Hepatocyte (in vitro differentiated cells): ENCODE data around the gene RABGAP1L. TPM values are rescaled to one million over a fixed set of nuclear protein-coding genes. Genes with fewer than 3 reads are reported as not detected.

Experiments
- DNase-seq: peaks from one replicate; pipeline ENCODE4 v3.0.0-alpha.2; 2016; ENCODE audit warnings: low spot score
- H2AFZ ChIP-seq: fragments of 200-600 bp; sonication (generic); 2 replicates; pipeline ENCODE4 v1.6.0; 2016; ENCODE audit warnings: antibody characterized with exemption, mild to moderate bottlenecking
- H3K27ac ChIP-seq: fragments of 200-600 bp; sonication (generic); 2 replicates; pipeline ENCODE4 v1.5.1; 2016; ENCODE audit warnings: mild to moderate bottlenecking
- H3K27me3 ChIP-seq: fragments of 200-600 bp; sonication (generic); 2 replicates; pipeline ENCODE4 v1.6.1; 2016
- H3K36me3 ChIP-seq: fragments of 200-600 bp; sonication (generic); replicated peaks from 2 replicates; pipeline ENCODE4 v1.5.1; 2016; ENCODE audit warnings: low read depth; ENCODE audit not compliant: insufficient read depth
- H3K4me1 ChIP-seq: fragments of 200-600 bp; sonication (generic); 2 replicates; pipeline ENCODE4 v1.5.1; 2016; ENCODE audit warnings: mild to moderate bottlenecking, moderate library complexity; ENCODE audit not compliant: insufficient read depth
- H3K4me2 ChIP-seq: fragments of 200-600 bp; sonication (generic); 2 replicates; pipeline ENCODE4 v1.6.0; 2016
- H3K4me3 ChIP-seq: fragments of 200-600 bp; sonication (generic); 2 replicates; pipeline ENCODE4 v1.5.1; 2016; ENCODE audit warnings: mild to moderate bottlenecking
- H3K79me2 ChIP-seq: fragments of 200-600 bp; sonication (generic); 2 replicates; pipeline ENCODE4 v1.6.0; 2017; ENCODE audit warnings: mild to moderate bottlenecking
- H3K9me2 ChIP-seq: fragments of 200-600 bp; sonication (generic); replicated peaks from 2 replicates; pipeline ENCODE4 v1.6.0; 2017; ENCODE audit warnings: mild to moderate bottlenecking; ENCODE audit not compliant: insufficient read depth
- H3K9me3 ChIP-seq: fragments of 200-600 bp; sonication (generic); 2 replicates; pipeline ENCODE4 v1.5.1; 2016; ENCODE audit warnings: low read depth, mild to moderate bottlenecking
- H4K20me1 ChIP-seq: fragments of 200-600 bp; sonication (generic); 2 replicates; pipeline ENCODE4 v1.6.0; 2016; ENCODE audit warnings: mild to moderate bottlenecking; ENCODE audit not compliant: insufficient read depth, poor library complexity, severe bottlenecking
- EZH2 ChIP-seq: fragments of 200-600 bp; sonication (generic); IDR thresholded peaks from 2 replicates; pipeline ENCODE4 v1.6.1; 2016; ENCODE audit warnings: antibody characterized with exemption, mild to moderate bottlenecking, borderline replicate concordance
- EZH2phosphoT487 ChIP-seq: fragments of 200-600 bp; sonication (generic); IDR thresholded peaks from one replicate; pipeline ENCODE4 v1.6.1; 2018; ENCODE audit warnings: antibody characterized with exemption, mild to moderate bottlenecking, low read depth, moderate library complexity; ENCODE audit not compliant: unreplicated experiment, severe bottlenecking
- WGBS: methylation state at CpG from one replicate; pipeline ENCODE4 v1.1.6; 2016; ENCODE audit warnings: low lambda C conversion rate; ENCODE audit errors: missing lambda C conversion rate; 5-methylcytosine and 5-hydroxymethylcytosine counted together
- polyA plus RNA-seq: library from polyadenylated mRNA; unstranded; fragments of >200 nt; fragmentation: Nextera tagmentation; extraction: Ambion mirVana; gene quantifications from 2 replicates; pipeline ENCODE4 v1.2.1, GENCODE V29; 2016
- total RNA-seq: library from RNA; depleted of rRNA; stranded (reverse); fragments of >200 nt; gene quantifications from 2 replicates; pipeline ENCODE4 v1.2.3, GENCODE V29; 2014
- TF ChIP-seq, protein P1 (sequence below): fragments of 200-600 bp; sonication (generic); IDR thresholded peaks from 2 replicates; pipeline ENCODE4 v1.5.1; 2016; ENCODE audit warnings: antibody characterized with exemption, mild to moderate bottlenecking; ENCODE audit not compliant: poor library complexity

Gene RABGAP1L
- total and polyA plus RNA-seq, 2 experiments from 2014 or later, result 15.0 to 41.8 TPM

DNA sequence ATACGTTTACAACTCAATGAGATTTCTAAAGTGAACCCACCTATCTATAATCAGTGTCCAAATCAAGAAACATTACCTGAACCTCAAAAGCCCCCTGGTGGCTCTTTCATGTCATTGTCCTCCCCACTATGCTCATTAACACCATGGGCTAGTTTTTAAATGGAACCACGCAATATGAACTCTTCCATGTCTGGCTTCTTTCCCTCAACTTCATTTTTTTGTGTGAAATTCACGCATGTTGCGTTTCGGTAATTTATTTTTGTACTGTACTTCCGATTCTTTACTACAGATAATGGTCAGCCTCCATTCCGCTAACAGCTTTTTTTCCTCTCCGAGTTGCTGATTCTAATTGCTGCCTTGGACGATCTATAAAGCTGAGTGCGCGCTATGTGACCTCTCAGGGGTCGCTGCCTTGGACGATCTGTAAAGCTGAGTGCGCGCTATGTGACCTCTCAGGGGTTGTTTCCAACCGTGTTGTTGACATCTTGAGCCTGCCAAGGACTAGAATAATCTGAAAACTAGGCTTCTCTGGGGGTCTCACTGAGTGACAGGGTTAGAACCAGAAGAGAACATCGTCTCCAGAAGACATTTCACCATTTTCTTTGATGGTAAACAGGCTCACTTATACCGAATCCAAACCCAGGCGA lies 839.4 kb downstream of the RABGAP1L start:
- H3K79me2 ChIP-seq, result peaks cover 35% of the 10 kb centered on the region
- peak overlapping the region; percentile 79 for H3K4me2 ChIP-seq
- H3K27me3 ChIP-seq, result no peaks in the 10 kb centered on the region
- H2AFZ ChIP-seq, result peak overlapping the region; percentile 73
- peak overlapping the region; percentile 48 for H3K4me3 ChIP-seq
- H3K36me3 ChIP-seq, result no peaks in the 10 kb centered on the region
- peaks cover 13% of the 10 kb centered on the region for H4K20me1 ChIP-seq
- H3K27ac ChIP-seq, result peak overlapping the region; percentile 97
- peaks cover 22% of the 10 kb centered on the region for H3K4me1 ChIP-seq
- no peaks in the 10 kb centered on the region for H3K9me3 ChIP-seq
- no peak for TF ChIP-seq EZH2
- TF ChIP-seq, protein P1, sequence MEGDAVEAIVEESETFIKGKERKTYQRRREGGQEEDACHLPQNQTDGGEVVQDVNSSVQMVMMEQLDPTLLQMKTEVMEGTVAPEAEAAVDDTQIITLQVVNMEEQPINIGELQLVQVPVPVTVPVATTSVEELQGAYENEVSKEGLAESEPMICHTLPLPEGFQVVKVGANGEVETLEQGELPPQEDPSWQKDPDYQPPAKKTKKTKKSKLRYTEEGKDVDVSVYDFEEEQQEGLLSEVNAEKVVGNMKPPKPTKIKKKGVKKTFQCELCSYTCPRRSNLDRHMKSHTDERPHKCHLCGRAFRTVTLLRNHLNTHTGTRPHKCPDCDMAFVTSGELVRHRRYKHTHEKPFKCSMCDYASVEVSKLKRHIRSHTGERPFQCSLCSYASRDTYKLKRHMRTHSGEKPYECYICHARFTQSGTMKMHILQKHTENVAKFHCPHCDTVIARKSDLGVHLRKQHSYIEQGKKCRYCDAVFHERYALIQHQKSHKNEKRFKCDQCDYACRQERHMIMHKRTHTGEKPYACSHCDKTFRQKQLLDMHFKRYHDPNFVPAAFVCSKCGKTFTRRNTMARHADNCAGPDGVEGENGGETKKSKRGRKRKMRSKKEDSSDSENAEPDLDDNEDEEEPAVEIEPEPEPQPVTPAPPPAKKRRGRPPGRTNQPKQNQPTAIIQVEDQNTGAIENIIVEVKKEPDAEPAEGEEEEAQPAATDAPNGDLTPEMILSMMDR, result peak; percentile 76
- H3K9me2 ChIP-seq, result no peaks in the 10 kb centered on the region
- WGBS, result 12% methylated on average over 19 of the region's 19 CpGs
- peak; percentile 75 for DNase-seq

DNA sequence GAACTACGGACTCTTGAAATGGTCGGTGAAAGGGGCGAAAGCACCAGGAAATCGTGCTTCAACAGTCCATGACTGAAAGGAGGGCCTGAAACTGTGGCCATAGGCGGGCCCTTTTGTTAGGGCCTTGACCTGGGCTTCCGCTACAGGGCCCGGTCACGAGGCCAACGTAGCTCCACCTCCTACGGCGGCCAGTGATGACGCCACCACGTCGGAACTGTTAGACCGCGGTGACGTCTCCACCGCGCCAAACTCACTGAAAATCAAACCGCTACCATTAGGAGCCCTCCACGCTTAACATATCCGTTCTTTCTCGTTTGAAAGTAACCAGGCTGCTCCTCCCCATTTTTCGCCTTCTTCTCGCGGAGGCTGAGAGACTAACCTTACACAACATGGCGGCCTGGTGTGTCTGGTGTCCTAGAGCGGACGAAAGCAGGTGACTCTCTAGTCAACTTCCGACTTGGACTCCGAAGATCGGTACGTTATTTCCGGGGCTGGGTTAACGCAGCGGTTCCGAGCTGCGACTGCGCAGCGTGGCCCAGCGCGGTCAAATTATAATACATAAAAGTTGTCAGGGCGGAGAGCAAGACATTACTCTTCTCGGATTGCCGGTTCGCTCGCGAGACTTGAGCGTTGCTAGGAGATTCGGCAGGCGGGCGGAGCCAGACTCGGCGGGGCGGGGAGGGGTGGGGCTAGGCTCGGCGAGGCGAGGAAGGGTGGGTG lies 840.1 kb downstream of the RABGAP1L start:
- peaks cover 22% of the 10 kb centered on the region for H3K4me1 ChIP-seq
- H4K20me1 ChIP-seq, result peaks cover 14% of the 10 kb centered on the region
- TF ChIP-seq, protein P1, result no peak
- no peak for TF ChIP-seq EZH2
- no peak for TF ChIP-seq EZH2phosphoT487
- peak overlapping the region; percentile 79 for H3K4me2 ChIP-seq
- peak; percentile 99 for DNase-seq
- peak overlapping the region; percentile 48 for H3K4me3 ChIP-seq
- H2AFZ ChIP-seq, result peak overlapping the region; percentile 73
- H3K79me2 ChIP-seq, result peaks cover 42% of the 10 kb centered on the region
- H3K27ac ChIP-seq, result peak overlapping the region; percentile 97
- 1% methylated on average over 58 of the region's 58 CpGs for WGBS
- H3K27me3 ChIP-seq, result no peaks in the 10 kb centered on the region
- no peaks in the 10 kb centered on the region for H3K36me3 ChIP-seq
- no peaks in the 10 kb centered on the region for H3K9me3 ChIP-seq
- no peaks in the 10 kb centered on the region for H3K9me2 ChIP-seq

DNA sequence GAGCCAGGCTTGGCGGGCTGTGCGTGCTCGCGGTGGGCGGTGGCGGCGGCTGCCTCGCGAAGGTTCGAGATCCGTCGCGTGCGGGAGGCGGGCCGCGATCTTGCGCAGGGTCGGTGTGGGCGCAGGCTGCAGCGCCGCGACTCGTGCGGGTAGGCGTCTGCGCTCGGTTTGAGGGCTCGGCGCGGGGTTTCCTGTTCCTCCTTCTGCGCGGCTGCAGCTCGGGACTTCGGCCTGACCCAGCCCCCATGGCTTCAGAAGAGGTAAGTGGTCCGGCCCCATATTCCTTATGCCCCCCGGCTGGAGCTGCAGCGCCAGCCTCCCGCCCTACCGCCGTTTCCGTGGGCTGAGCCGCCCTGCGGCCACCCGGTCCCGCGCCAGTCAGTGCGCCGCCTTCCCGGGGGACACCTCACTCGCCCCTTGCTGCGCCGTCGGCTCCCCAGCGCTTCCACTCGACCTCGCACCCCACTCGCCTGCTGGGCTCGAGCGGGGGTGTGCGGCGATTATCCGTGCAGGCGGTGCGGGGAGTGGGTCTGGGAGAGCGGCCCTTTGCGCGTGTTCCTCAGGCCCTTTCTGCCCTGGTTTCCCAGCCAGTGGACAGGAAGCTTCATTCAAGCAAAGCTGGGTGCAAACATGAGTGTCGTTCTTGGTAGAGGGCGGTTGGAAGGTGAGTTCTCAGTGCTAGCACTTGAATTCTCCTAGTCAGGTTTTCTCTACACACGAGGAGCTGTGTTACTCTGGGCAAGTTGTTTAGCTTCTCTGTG lies 840.8 kb downstream of the RABGAP1L start, which contains the start of gene CACYBP:
Gene CACYBP, plus strand, starts transcription at position 12 of the 761 bp plus-strand sequence. Its CDS starts 234 bp downstream, at position 246.
- Histone ChIP-seq H3K4me1 (peaks cover 22% of the 10 kb centered on the region), H4K20me1 (peaks cover 14% of the 10 kb centered on the region)

More for the DNA sequence above, 840.8 kb downstream of the RABGAP1L start, which contains the start of gene CACYBP:
- WGBS, result 2% methylated on average over 48 of the region's 71 CpGs
- H3K27me3 ChIP-seq, result no peaks in the 10 kb centered on the region
- H3K9me2 ChIP-seq, result no peaks in the 10 kb centered on the region
- DNase-seq, result no peak
- no peaks in the 10 kb centered on the region for H3K9me3 ChIP-seq
- peak within 1 kb of the TSS; percentile 73 for H2AFZ ChIP-seq
- peak within 1 kb of the TSS; percentile 84 for H3K4me2 ChIP-seq
- H3K4me3 ChIP-seq, result peak within 1 kb of the TSS; percentile 80
- peak within 1 kb of the TSS; percentile 97 for H3K27ac ChIP-seq
- peaks cover 50% of the 10 kb centered on the region for H3K79me2 ChIP-seq
- no peak for TF ChIP-seq EZH2phosphoT487
- TF ChIP-seq EZH2, result no peak
- TF ChIP-seq, protein P1, result peak; percentile 10
- H3K36me3 ChIP-seq, result no peaks in the 10 kb centered on the region
